Endothelial cell of umbilical vein (primary cell): ENCODE results near the gene CFAP100.

Experiments
- EZH2 ChIP-seq: IDR thresholded peaks from 2 replicates; pipeline ENCODE4 v1.6.1; 2012; ENCODE audit warnings: borderline replicate concordance, low read depth, mild to moderate bottlenecking, moderate library complexity, low read length, inconsistent platforms; ENCODE audit not compliant: severe bottlenecking
- FOS ChIP-seq: IDR thresholded peaks from 2 replicates; pipeline ENCODE4 v1.6.1; 2011; ENCODE audit warnings: mild to moderate bottlenecking, low read length, moderate library complexity, borderline replicate concordance; ENCODE audit not compliant: insufficient read depth
- GATA2 ChIP-seq: IDR thresholded peaks from 2 replicates; pipeline ENCODE4 v1.7.0; 2011; ENCODE audit warnings: low read depth, mild to moderate bottlenecking, moderate library complexity, mixed read lengths, low read length; ENCODE audit not compliant: insufficient read length, insufficient read depth
- JUN ChIP-seq: IDR thresholded peaks from 2 replicates; pipeline ENCODE4 v1.6.1; 2011; ENCODE audit warnings: borderline replicate concordance, low read depth; ENCODE audit not compliant: insufficient read length, insufficient read depth
- MYC ChIP-seq: IDR thresholded peaks from one replicate; pipeline ENCODE4 v1.6.1; 2011; ENCODE audit warnings: mild to moderate bottlenecking, low read depth, low read length
- POLR2A ChIP-seq: IDR thresholded peaks from 2 replicates; pipeline ENCODE4 v1.6.1; 2012; ENCODE audit warnings: low read depth, mild to moderate bottlenecking, control low read depth, low read length
- POLR2AphosphoS5 ChIP-seq: IDR thresholded peaks from 2 replicates; pipeline ENCODE4 v1.6.1; 2012; ENCODE audit warnings: low read depth, mild to moderate bottlenecking, control low read depth, low read length, moderate library complexity; ENCODE audit not compliant: insufficient read depth
- TF ChIP-seq, protein P1 (sequence below), 2 donors: IDR thresholded peaks; 1 replicate in 1 of 2; 2 replicates in 1 of 2; pipeline ENCODE4 v1.5.1; 2011; ENCODE audit warnings: low read length in 2 of 2, mild to moderate bottlenecking in 2 of 2, moderate library complexity in 2 of 2, control low read depth in 1 of 2, inconsistent platforms in 1 of 2, low read depth in 1 of 2; ENCODE audit not compliant: insufficient read depth in 1 of 2; ENCODE audit errors: extremely low read depth in 1 of 2

- TF ChIP-seq, protein P1, sequence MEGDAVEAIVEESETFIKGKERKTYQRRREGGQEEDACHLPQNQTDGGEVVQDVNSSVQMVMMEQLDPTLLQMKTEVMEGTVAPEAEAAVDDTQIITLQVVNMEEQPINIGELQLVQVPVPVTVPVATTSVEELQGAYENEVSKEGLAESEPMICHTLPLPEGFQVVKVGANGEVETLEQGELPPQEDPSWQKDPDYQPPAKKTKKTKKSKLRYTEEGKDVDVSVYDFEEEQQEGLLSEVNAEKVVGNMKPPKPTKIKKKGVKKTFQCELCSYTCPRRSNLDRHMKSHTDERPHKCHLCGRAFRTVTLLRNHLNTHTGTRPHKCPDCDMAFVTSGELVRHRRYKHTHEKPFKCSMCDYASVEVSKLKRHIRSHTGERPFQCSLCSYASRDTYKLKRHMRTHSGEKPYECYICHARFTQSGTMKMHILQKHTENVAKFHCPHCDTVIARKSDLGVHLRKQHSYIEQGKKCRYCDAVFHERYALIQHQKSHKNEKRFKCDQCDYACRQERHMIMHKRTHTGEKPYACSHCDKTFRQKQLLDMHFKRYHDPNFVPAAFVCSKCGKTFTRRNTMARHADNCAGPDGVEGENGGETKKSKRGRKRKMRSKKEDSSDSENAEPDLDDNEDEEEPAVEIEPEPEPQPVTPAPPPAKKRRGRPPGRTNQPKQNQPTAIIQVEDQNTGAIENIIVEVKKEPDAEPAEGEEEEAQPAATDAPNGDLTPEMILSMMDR (IDR thresholded peaks at IDR 0.05; ENCODE audit: extremely low read depth in 1 of 2, insufficient read depth in 1 of 2, low read depth in 1 of 2, low read length in 2 of 2), result no peak
- TF ChIP-seq EZH2, result no peak
- TF ChIP-seq JUN, result no peak
- TF ChIP-seq POLR2AphosphoS5, result no peak
- no peak for TF ChIP-seq POLR2A
- TF ChIP-seq FOS, result no peak
- no peak for TF ChIP-seq GATA2
- TF ChIP-seq MYC, result no peak
These were observed 2.5 kb upstream of the CFAP100 start for GRCh38 chr3:126392246-126392645.
